H1 (cell line): ENCODE data around the gene ANKRD65. TPM values are rescaled to one million over a fixed set of nuclear protein-coding genes. Genes with fewer than 3 reads are reported as not detected.
A peak's percentile ranks its signal among the peaks of the same experiment; 100 is the strongest.

Source experiments
- CTCF ChIA-PET: fragments of 300-600 bp; sonication (Branson Sonifier 250); formaldehyde crosslinking; loops from one replicate; lab custom pipeline; 2021; ENCODE audit not compliant: partially characterized antibody; lab: Charles Lee
- POLR2A ChIA-PET: fragments of 300-600 bp; sonication (Branson Sonifier 250); formaldehyde crosslinking; loops from one replicate; lab custom pipeline; 2021; ENCODE audit warnings: inconsistent platforms; ENCODE audit not compliant: partially characterized antibody; lab: Charles Lee
- DNase-seq, 2 experiments: peaks; one replicate each; pipeline versions ENCODE4 v3.0.0 to v3.0.0-alpha.2; 2010 to 2022; ENCODE audit warnings: low spot score in 2 of 2, low read depth in 1 of 2, mixed read lengths in 1 of 2
- FAIRE-seq: peaks from 2 replicates; lab custom pipeline; 2011; peaks lifted over from hg19 to GRCh38; lab: Jason Lieb, UNC
- H2AFZ ChIP-seq: 2 replicates; pipeline ENCODE4 v1.8.1; 2012; ENCODE audit warnings: low read length, inconsistent platforms
- H2AK5ac ChIP-seq: 2 replicates; pipeline ENCODE4 v1.6.1; 2013; ENCODE audit warnings: low read depth, low read length
- H2BK120ac ChIP-seq: replicated peaks from 2 replicates; pipeline ENCODE3; 2013; ENCODE audit warnings: low read depth, low read length, inconsistent platforms
- H2BK12ac ChIP-seq: 2 replicates; pipeline ENCODE4 v1.6.1; 2013; ENCODE audit warnings: low read depth, low read length
- H2BK15ac ChIP-seq: 2 replicates; pipeline ENCODE4 v1.6.1; 2013; ENCODE audit warnings: low read length
- H2BK20ac ChIP-seq: 2 replicates; pipeline ENCODE4 v1.6.1; 2013; ENCODE audit warnings: low read length
- H2BK5ac ChIP-seq: 2 replicates; pipeline ENCODE4 v1.6.1; 2013; ENCODE audit warnings: low read depth, low read length
- H3K14ac ChIP-seq: 2 replicates; pipeline ENCODE4 v1.6.1; 2013; ENCODE audit warnings: inconsistent platforms; ENCODE audit not compliant: insufficient read length
- H3K18ac ChIP-seq: 2 replicates; pipeline ENCODE4 v1.6.1; 2013; ENCODE audit warnings: low read length; ENCODE audit errors: extremely low read depth
- H3K23ac ChIP-seq: 2 replicates; pipeline ENCODE4 v1.6.1; 2013; ENCODE audit warnings: inconsistent platforms; ENCODE audit not compliant: insufficient read length
- H3K23me2 ChIP-seq: 2 replicates; pipeline ENCODE4 v1.6.1; 2013; ENCODE audit warnings: low read depth, low read length
- H3K27ac ChIP-seq: 2 replicates; pipeline ENCODE4 v1.6.1; 2011; ENCODE audit warnings: low read depth, low read length, inconsistent platforms
- H3K27me3 ChIP-seq, 4 experiments: replicated peaks in 1 of 4; 1 replicate in 1 of 4; 2 replicates in 3 of 4; pipeline versions ENCODE4 v1.6.1 to v1.8.1; 2011 to 2013; ENCODE audit warnings: low read length in 3 of 4, mild to moderate bottlenecking in 3 of 4, inconsistent platforms in 2 of 4, mixed read lengths in 2 of 4, moderate library complexity in 1 of 4; ENCODE audit not compliant: control insufficient read depth in 3 of 4, insufficient read depth in 3 of 4; ENCODE audit errors: extremely low read depth in 1 of 4
- H3K36me3 ChIP-seq, 4 experiments: 2 replicates each; pipeline versions ENCODE4 v1.6.1 to v1.8.1; 2011 to 2013; ENCODE audit warnings: mild to moderate bottlenecking in 4 of 4, low read length in 3 of 4, moderate library complexity in 2 of 4, control low read depth in 1 of 4, inconsistent platforms in 1 of 4; ENCODE audit not compliant: insufficient read depth in 4 of 4, control insufficient read depth in 2 of 4
- H3K4ac ChIP-seq: replicated peaks from 2 replicates; pipeline ENCODE3; 2013; ENCODE audit warnings: low read length, low read depth, mixed read lengths, inconsistent platforms; ENCODE audit not compliant: insufficient read length
- H3K4me1 ChIP-seq, 4 experiments: replicated peaks in 1 of 4; 1 replicate in 1 of 4; 2 replicates in 3 of 4; pipeline versions ENCODE4 v1.6.1 to v1.8.1; 2011 to 2013; ENCODE audit warnings: low read length in 3 of 4, inconsistent platforms in 2 of 4, mixed read lengths in 1 of 4; ENCODE audit not compliant: insufficient read depth in 4 of 4, control insufficient read depth in 3 of 4
- H3K4me2 ChIP-seq, 2 experiments: 2 replicates each; pipeline versions ENCODE4 v1.6.1 to v1.8.1; 2011 to 2013; ENCODE audit warnings: low read depth in 2 of 2, low read length in 2 of 2, control low read depth in 1 of 2, inconsistent platforms in 1 of 2, mild to moderate bottlenecking in 1 of 2; ENCODE audit not compliant: insufficient read depth in 1 of 2
- H3K4me3 ChIP-seq, 4 experiments: fragments of 200-600, 300-600 bp in 1 of 4; sonication (generic), shearing (Covaris generic), sonication (Bioruptor Twin) in 1 of 4; 2 replicates each; pipeline versions ENCODE4 v1.5.1 to v1.8.1; 2011 to 2016; ENCODE audit warnings: low read length in 4 of 4, low read depth in 3 of 4, control low read depth in 2 of 4, inconsistent platforms in 2 of 4, mild to moderate bottlenecking in 2 of 4, mixed read lengths in 1 of 4, moderate library complexity in 1 of 4; ENCODE audit not compliant: insufficient read depth in 2 of 4; ENCODE audit errors: extremely low read depth in 1 of 4
- H3K56ac ChIP-seq: replicated peaks from 2 replicates; pipeline ENCODE3; 2013; ENCODE audit warnings: low read depth, mild to moderate bottlenecking, mixed read lengths, low read length, inconsistent platforms; ENCODE audit not compliant: insufficient read length
- H3K79me1 ChIP-seq: 2 replicates; pipeline ENCODE4 v1.6.1; 2013; ENCODE audit warnings: low read depth, low read length, control low read depth
- H3K79me2 ChIP-seq, 2 experiments: 2 replicates each; pipeline versions ENCODE4 v1.6.1 to v1.8.1; 2012 to 2013; ENCODE audit warnings: low read length in 2 of 2, mild to moderate bottlenecking in 2 of 2, inconsistent platforms in 1 of 2; ENCODE audit not compliant: insufficient read depth in 2 of 2, control insufficient read depth in 1 of 2
- H3K9ac ChIP-seq, 4 experiments: replicated peaks in 1 of 4; 1 replicate in 1 of 4; 2 replicates in 3 of 4; pipeline versions ENCODE4 v1.6.1 to v1.8.1; 2011 to 2013; ENCODE audit warnings: low read depth in 3 of 4, low read length in 3 of 4, control low read depth in 2 of 4, mild to moderate bottlenecking in 2 of 4, moderate library complexity in 2 of 4, inconsistent platforms in 1 of 4; ENCODE audit errors: extremely low read depth in 1 of 4
- H3K9me3 ChIP-seq, 2 experiments: 2 replicates each; pipeline versions ENCODE4 v1.6.1 to v1.8.1; 2012 to 2013; ENCODE audit warnings: mild to moderate bottlenecking in 2 of 2, moderate library complexity in 2 of 2, control low read depth in 1 of 2, inconsistent platforms in 1 of 2, low read depth in 1 of 2, low read length in 1 of 2, mixed read lengths in 1 of 2; ENCODE audit not compliant: insufficient read depth in 2 of 2
- H4K20me1 ChIP-seq, 2 experiments: replicated peaks in 1 of 2; 2 replicates each; pipeline versions ENCODE3 to v1.8.1; 2011 to 2013; ENCODE audit warnings: inconsistent platforms in 2 of 2, low read length in 2 of 2, mild to moderate bottlenecking in 1 of 2; ENCODE audit not compliant: insufficient read depth in 2 of 2, control insufficient read depth in 1 of 2
- H4K5ac ChIP-seq: 2 replicates; pipeline ENCODE4 v1.6.1; 2013; ENCODE audit warnings: low read length, low read depth, mixed read lengths, inconsistent platforms; ENCODE audit not compliant: insufficient read length
- H4K8ac ChIP-seq: 2 replicates; pipeline ENCODE4 v1.8.0; 2013; ENCODE audit warnings: mild to moderate bottlenecking, moderate library complexity, low read length, inconsistent platforms; ENCODE audit not compliant: insufficient read depth; ENCODE audit errors: extremely low read depth
- H4K91ac ChIP-seq: replicated peaks from 2 replicates; pipeline ENCODE3; 2013; ENCODE audit warnings: low read length, mixed read lengths, inconsistent platforms; ENCODE audit not compliant: insufficient read length
- HDAC2 ChIP-seq, 2 experiments: fragments of 300-600 bp in 1 of 2; sonication (generic) in 1 of 2; IDR thresholded peaks; 2 replicates each; pipeline ENCODE4 v1.6.1; 2011 to 2012; ENCODE audit warnings: low read depth in 2 of 2, low read length in 2 of 2, mild to moderate bottlenecking in 2 of 2, moderate library complexity in 2 of 2, borderline replicate concordance in 1 of 2, inconsistent platforms in 1 of 2
- POLR2A ChIP-seq, 2 experiments: IDR thresholded peaks; 1 replicate in 1 of 2; 2 replicates in 1 of 2; pipeline ENCODE4 v1.6.1; 2011; ENCODE audit warnings: low read depth in 2 of 2, low read length in 2 of 2, mild to moderate bottlenecking in 2 of 2; ENCODE audit errors: control extremely low read depth in 1 of 2
- WGBS, 2 experiments: shearing (Covaris generic) in 1 of 2; methylation state at CpG; one replicate each; pipeline versions ENCODE4 v1.1.6 to v1.1.7; 2013 to 2015; ENCODE audit warnings: low lambda C conversion rate in 2 of 2, mixed read lengths in 2 of 2, inconsistent platforms in 1 of 2, low coverage in 1 of 2, missing lambda C conversion rate in 1 of 2; ENCODE audit not compliant: insufficient replicate concordance in 2 of 2, insufficient coverage in 1 of 2, insufficient read length in 1 of 2; ENCODE audit errors: extremely low coverage in 1 of 2, missing lambda C conversion rate in 1 of 2; 5-methylcytosine and 5-hydroxymethylcytosine counted together
- polyA plus RNA-seq, 7 experiments: library from polyadenylated mRNA; depleted of rRNA in 3 of 7; stranded (reverse) in 5 of 7; unstranded in 2 of 7; fragments of >200 nt in 5 of 7; fragments of 200-250 nt in 2 of 7; gene quantifications; 1 replicate in 5 of 7; 2 replicates in 1 of 7; 4 replicates in 1 of 7; pipeline versions ENCODE4 v1.2.1 to v1.2.3, GENCODE V29; 2011 to 2013; ENCODE audit warnings: missing spikeins in 2 of 7, mixed read lengths in 2 of 7
- total RNA-seq: library from RNA; stranded (reverse); fragmentation: NEBNext Ultra II Directional; extraction: Animal tissue kit (Norgen Biotek cat#: 25700); gene quantifications from 2 replicates; pipeline ENCODE4 v1.2.1, GENCODE V29; 2021

The ANKRD65 gene
- total and polyA plus RNA-seq, 2 of the 8 experiments (the other 6 are each of a cell fraction or from before 2014, with no cell fraction given), result 1.8 to 2.0 TPM

- ChIA-PET CTCF (interaction anchor here (0.6 to 1.6 kb wide), 3 partner anchors 52 to 241 kb away, joined by 3 to 6 read pairs (median 4); no protein-coding TSS in a partner anchor), POLR2A (interaction anchor here (20.0 to 27.7 kb wide), 2 partner anchors 19 to 27 kb away, joined by 515 to 719 read pairs; partner anchors contain the start of genes ANKRD65, AURKAIP1, CCNL2 and VWA1)
- peaks cover 14 to 54% of the 10 kb centered on the region in 2 experiments for H3K79me2 ChIP-seq
- no peaks in the 10 kb centered on the region for H3K27me3 ChIP-seq
- H2BK20ac ChIP-seq, result no peak overlapping the region
- H3K4me2 ChIP-seq, result no peak overlapping the region
- peaks cover 2 to 20% (median 12%) of the 10 kb centered on the region in 4 experiments for H3K4me1 ChIP-seq
- H2AFZ ChIP-seq, result no peak overlapping the region
- no peak overlapping the region for H4K91ac ChIP-seq
- FAIRE-seq (no peak), DNase-seq (no peak)
- no peak overlapping the region; a peak in 1 of 7 replicates for H3K9ac ChIP-seq
- H3K4ac ChIP-seq, result no peak overlapping the region
- no peak overlapping the region for H2BK120ac ChIP-seq
- H2BK12ac ChIP-seq, result no peak overlapping the region
- peaks cover 17% of the 10 kb centered on the region for H3K79me1 ChIP-seq
- TF ChIP-seq HDAC2 (IDR thresholded peaks at IDR 0.05; ENCODE audit: borderline replicate concordance in 1 of 2, low read depth in 2 of 2, low read length in 2 of 2) (no peak), POLR2A (IDR thresholded peaks at IDR 0.05; ENCODE audit: control extremely low read depth in 1 of 2, low read depth in 2 of 2, low read length in 2 of 2) (0 out of 3 replicates have a peak, but pooled peaks of 1 of the 2 experiments have one; percentile 22)
- H3K23me2 ChIP-seq, result peaks cover 14% of the 10 kb centered on the region
- no peak overlapping the region for H2BK15ac ChIP-seq
- no peak overlapping the region for H3K23ac ChIP-seq
- 95% methylated on average over 7 of the region's 7 CpGs; no CpG with 5 or more reads in 1 of the 2 experiments for WGBS, 2 experiments
- peaks cover 11 to 26% of the 10 kb centered on the region in 2 experiments for H4K20me1 ChIP-seq
- no peak overlapping the region for H2BK5ac ChIP-seq
- no peak overlapping the region for H3K56ac ChIP-seq
- H3K4me3 ChIP-seq, result no peak overlapping the region
- H4K5ac ChIP-seq, result no peak overlapping the region
- no peak overlapping the region for H3K14ac ChIP-seq
- H3K9me3 ChIP-seq, result no peaks in the 10 kb centered on the region
- H4K8ac ChIP-seq, result no peak overlapping the region
- H2AK5ac ChIP-seq, result no peak overlapping the region
- H3K18ac ChIP-seq, result no peak overlapping the region
- H3K36me3 ChIP-seq, result peaks cover 21 to 55% (median 36%) of the 10 kb centered on the region in 4 experiments
- no peak overlapping the region for H3K27ac ChIP-seq
These were observed 17.4 kb downstream of the ANKRD65 start for GRCh38 chr1:1403653-1404052.
